Right ventricle myocardium inferior (tissue), 1 donor: ENCODE data around the gene DPYSL3. TPM values are rescaled to one million over a fixed set of nuclear protein-coding genes. Genes with fewer than 3 reads are reported as not detected.
A peak's percentile ranks its signal among the peaks of the same experiment; 100 is the strongest.

Source experiments
- ATAC-seq: fragments of 200-7000 bp; cut with Tn5 transposase; one replicate; pipeline ENCODE4 v1.9.1; 2020; ENCODE audit warnings: mild to moderate bottlenecking, moderate library complexity
- DNase-seq: peaks from one replicate; pipeline ENCODE4 v3.0.0; 2021; ENCODE audit errors: missing footprints
- intact Hi-C: fragments of 100-400 bp; cut with DNase I; formaldehyde crosslinking; loops from one replicate; pipeline ENCODE4 v1.11.0; 2022
- total RNA-seq: library from RNA; stranded (reverse); fragmentation: NEBNext Ultra II Directional; extraction: Animal tissue kit (Norgen Biotek cat#: 25700); gene quantifications from one replicate; pipeline ENCODE4 v1.2.1, GENCODE V29; 2021
- donor health status: DM: no; HTN: yes; CAD: no; lungs with severe emphysema.

The DPYSL3 gene
- total RNA-seq, 1 donor from 2014 or later: 22.1 TPM

- intact Hi-C loops: no loop called here
- DNase-seq: no peak
- ATAC-seq: peak; percentile 80
Observed at GRCh38 chr5:147417135-147417813, 92.6 kb downstream of the DPYSL3 start.

- ATAC-seq (no peak), DNase-seq (no peak)
- intact Hi-C loops: no loop called here
Observed at GRCh38 chr5:147415651-147416050, 94.2 kb downstream of the DPYSL3 start.

- ATAC-seq: no peak
- no peak for DNase-seq
- intact Hi-C loops: no loop called here
Observed at GRCh38 chr5:147413266-147413665, 96.6 kb downstream of the DPYSL3 start.

- intact Hi-C loops: no loop called here
- ATAC-seq (no peak), DNase-seq (no peak)
Observed at GRCh38 chr5:147412561-147412960, 97.3 kb downstream of the DPYSL3 start.

GRCh38 chr5:147411359-147412319 lies 98.2 kb downstream of the DPYSL3 start:
- ATAC-seq (peak; percentile 9), DNase-seq (no peak)
- intact Hi-C loops: no loop called here

- ATAC-seq (peak; percentile 84), DNase-seq (peak; percentile 53)
- intact Hi-C loops: no loop called here
Observed at GRCh38 chr5:147410496-147411358, 99.1 kb downstream of the DPYSL3 start.

- intact Hi-C loops: no loop called here
- ATAC-seq (no peak), DNase-seq (no peak)
Observed at GRCh38 chr5:147408980-147409379, 100.9 kb downstream of the DPYSL3 start.

GRCh38 chr5:147407094-147407681 lies 102.7 kb downstream of the DPYSL3 start:
- intact Hi-C loops: no loop called here
- ATAC-seq (no peak), DNase-seq (no peak)

- ATAC-seq (no peak), DNase-seq (no peak)
- intact Hi-C loops: no loop called here
Observed at GRCh38 chr5:147406636-147407035, 103.2 kb downstream of the DPYSL3 start.

- DNase-seq (no peak), ATAC-seq (no peak)
- intact Hi-C loops: loop anchor here (5.0 kb wide), 1 partner anchor 48 kb away; no protein-coding TSS in a partner anchor
Observed at GRCh38 chr5:147404706-147405105, 105.2 kb downstream of the DPYSL3 start.

GRCh38 chr5:147403651-147404640 lies 105.9 kb downstream of the DPYSL3 start:
- DNase-seq (no peak), ATAC-seq (peak; percentile 86)
- intact Hi-C loops: loop anchor here (5.0 kb wide), 1 partner anchor 48 kb away; no protein-coding TSS in a partner anchor

- intact Hi-C loops: loop anchor here (5.0 kb wide), 1 partner anchor 51 kb away; no protein-coding TSS in a partner anchor
- no peak for DNase-seq
- ATAC-seq: no peak
Observed at GRCh38 chr5:147400881-147401280, 109.0 kb downstream of the DPYSL3 start.

GRCh38 chr5:147400126-147400809 lies 109.6 kb downstream of the DPYSL3 start:
- DNase-seq (no peak), ATAC-seq (no peak)
- intact Hi-C loops: loop anchor here (5.0 kb wide), 1 partner anchor 52 kb away; no protein-coding TSS in a partner anchor

GRCh38 chr5:147398860-147399259 lies 111.0 kb downstream of the DPYSL3 start:
- intact Hi-C loops: no loop called here
- no peak for DNase-seq
- no peak for ATAC-seq

GRCh38 chr5:147397616-147398015 lies 112.3 kb downstream of the DPYSL3 start:
- DNase-seq: no peak
- intact Hi-C loops: no loop called here
- no peak for ATAC-seq

- intact Hi-C loops: no loop called here
- DNase-seq (peak; percentile 76), ATAC-seq (peak; percentile 85)
Observed at GRCh38 chr5:147396070-147396823, 113.6 kb downstream of the DPYSL3 start.
